Neuronal stem cell (in vitro differentiated cells): ENCODE results near the gene ARRDC2.
A peak's percentile ranks its signal among the peaks of the same experiment; 100 is the strongest.

Source experiments
- DNase-seq: peaks from one replicate; pipeline ENCODE4 v3.0.0-alpha.2; 2013; ENCODE audit warnings: low spot score
- H2AFZ ChIP-seq: one replicate; pipeline ENCODE4 v1.6.1; 2013; ENCODE audit warnings: mild to moderate bottlenecking, low read length, inconsistent platforms
- H2AK5ac ChIP-seq: 2 replicates; pipeline ENCODE4 v1.6.1; 2013; ENCODE audit warnings: low read depth, mild to moderate bottlenecking, inconsistent platforms, low read length, moderate library complexity, mixed read lengths
- H2BK120ac ChIP-seq: 2 replicates; pipeline ENCODE4 v1.6.1; 2013; ENCODE audit warnings: low read depth, mild to moderate bottlenecking, inconsistent platforms, low read length, moderate library complexity, mixed read lengths
- H2BK12ac ChIP-seq: one replicate; pipeline ENCODE4 v1.6.1; 2013; ENCODE audit warnings: low read length, inconsistent platforms
- H2BK15ac ChIP-seq: 2 replicates; pipeline ENCODE4 v1.6.1; 2013; ENCODE audit warnings: mild to moderate bottlenecking, low read length, inconsistent platforms, mixed read lengths
- H2BK5ac ChIP-seq: one replicate; pipeline ENCODE4 v1.6.1; 2013; ENCODE audit warnings: inconsistent platforms, mild to moderate bottlenecking, low read length, moderate library complexity
- H3K14ac ChIP-seq: one replicate; pipeline ENCODE4 v1.6.1; 2013; ENCODE audit warnings: low read length, inconsistent platforms
- H3K18ac ChIP-seq: 2 replicates; pipeline ENCODE4 v1.6.1; 2013; ENCODE audit warnings: low read length, inconsistent platforms
- H3K23ac ChIP-seq: 2 replicates; pipeline ENCODE4 v1.6.1; 2013; ENCODE audit warnings: low read depth, mild to moderate bottlenecking, mixed read lengths, low read length, inconsistent platforms; ENCODE audit not compliant: poor library complexity
- H3K27ac ChIP-seq: replicated peaks from 3 replicates; pipeline ENCODE4 v1.5.1; 2013; ENCODE audit warnings: low read length, inconsistent platforms
- H3K27me3 ChIP-seq, 3 experiments: 2 replicates each; pipeline ENCODE4 v1.6.1; 2013; ENCODE audit warnings: low read length in 3 of 3, mild to moderate bottlenecking in 2 of 3, inconsistent platforms in 1 of 3, low read depth in 1 of 3, mixed read lengths in 1 of 3, moderate library complexity in 1 of 3; ENCODE audit not compliant: control insufficient read depth in 3 of 3, insufficient read depth in 3 of 3
- H3K36me3 ChIP-seq, 2 donors: replicated peaks in 1 of 2; 2 replicates each; pipeline ENCODE4 v1.6.1; 2013; ENCODE audit warnings: low read length in 2 of 2; ENCODE audit not compliant: control insufficient read depth in 2 of 2, insufficient read depth in 2 of 2
- H3K4ac ChIP-seq: 2 replicates; pipeline ENCODE4 v1.6.1; 2013; ENCODE audit warnings: inconsistent platforms, mild to moderate bottlenecking, low read length, moderate library complexity
- H3K4me1 ChIP-seq, 2 donors: 1 replicate in 1 of 2; 2 replicates in 1 of 2; pipeline ENCODE4 v1.6.1; 2013; ENCODE audit warnings: low read length in 2 of 2, low read depth in 1 of 2; ENCODE audit not compliant: control insufficient read depth in 2 of 2, insufficient read depth in 1 of 2
- H3K4me2 ChIP-seq: one replicate; pipeline ENCODE4 v1.6.1; 2013; ENCODE audit warnings: mild to moderate bottlenecking, low read length, inconsistent platforms; ENCODE audit not compliant: insufficient read depth, poor library complexity, severe bottlenecking
- H3K4me3 ChIP-seq, 2 donors: 2 replicates each; pipeline ENCODE4 v1.5.1; 2013; ENCODE audit warnings: low read length in 2 of 2, mild to moderate bottlenecking in 2 of 2, inconsistent platforms in 1 of 2, moderate library complexity in 1 of 2
- H3K79me1 ChIP-seq: one replicate; pipeline ENCODE4 v1.6.1; 2013; ENCODE audit warnings: low read depth, mild to moderate bottlenecking, inconsistent platforms, low read length, moderate library complexity
- H3K9ac ChIP-seq: one replicate; pipeline ENCODE4 v1.6.1; 2013; ENCODE audit warnings: mild to moderate bottlenecking, low read depth, low read length, inconsistent platforms; ENCODE audit not compliant: poor library complexity
- H3K9me3 ChIP-seq, 2 donors: replicated peaks in 1 of 2; 2 replicates each; pipeline versions ENCODE3 to v1.6.1; 2013; ENCODE audit warnings: low read length in 2 of 2, mild to moderate bottlenecking in 2 of 2, inconsistent platforms in 1 of 2, low read depth in 1 of 2, mixed read lengths in 1 of 2, moderate library complexity in 1 of 2; ENCODE audit not compliant: control insufficient read depth in 2 of 2, insufficient read depth in 1 of 2
- H4K8ac ChIP-seq: one replicate; pipeline ENCODE4 v1.6.1; 2013; ENCODE audit warnings: low read depth, mild to moderate bottlenecking, inconsistent platforms, low read length, moderate library complexity
- H4K91ac ChIP-seq: one replicate; pipeline ENCODE4 v1.6.1; 2013; ENCODE audit warnings: low read length, low read depth, mild to moderate bottlenecking, inconsistent platforms; ENCODE audit not compliant: poor library complexity
- WGBS, 2 donors: extraction: QIAGEN DNeasy Blood & Tissue Kit; methylation state at CpG; one replicate each; pipeline ENCODE4 v1.1.7; 2013; ENCODE audit warnings: missing lambda C conversion rate in 2 of 2, mixed read lengths in 1 of 2; ENCODE audit not compliant: insufficient read length in 2 of 2, insufficient replicate concordance in 1 of 2; ENCODE audit errors: extremely low coverage in 2 of 2; 5-methylcytosine and 5-hydroxymethylcytosine counted together

Gene ARRDC2

DNA sequence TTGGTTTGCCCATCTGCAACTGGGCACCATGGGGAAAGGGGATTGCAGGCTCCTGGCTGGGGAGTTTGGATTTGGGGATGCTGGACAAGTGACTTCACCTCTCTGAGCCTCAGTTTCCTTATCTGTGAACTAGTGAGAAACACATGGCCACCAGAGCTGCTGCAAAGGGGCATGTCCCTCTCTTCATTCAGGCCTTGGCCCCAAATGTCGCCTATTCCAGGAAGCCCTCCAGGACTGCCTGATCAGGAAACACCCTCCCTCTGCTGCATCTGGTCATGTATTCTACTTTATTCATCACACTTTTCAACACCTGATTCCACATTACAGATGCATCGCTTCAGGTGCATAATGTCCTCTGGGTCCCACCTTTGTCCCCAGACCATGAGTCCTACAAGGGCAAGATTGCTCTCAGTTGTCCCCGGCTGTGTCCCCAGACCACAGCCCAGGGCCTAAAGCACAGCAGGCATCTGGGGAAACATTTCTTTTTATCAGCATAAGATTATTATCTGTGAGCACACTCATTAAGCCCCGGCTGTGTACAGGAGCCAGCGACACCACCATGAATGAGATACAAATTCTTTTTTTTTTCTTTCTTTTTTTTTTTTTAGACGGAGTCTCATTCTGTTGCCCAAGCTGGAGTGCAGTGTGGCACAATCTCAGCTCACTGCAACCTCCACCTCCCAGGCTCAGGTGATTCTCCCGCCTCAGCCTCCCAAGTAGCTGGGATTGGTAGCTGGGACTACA, 37.5 kb downstream of the ARRDC2 start:
- no CpG with 5 or more reads among the region's 7 CpGs for WGBS, 2 donors
- H3K79me1 ChIP-seq = no peaks in the 10 kb centered on the region
- peaks cover 0 to 3% of the 10 kb centered on the region in 2 donors for H3K4me1 ChIP-seq
- no peaks in the 10 kb centered on the region for H3K36me3 ChIP-seq
- H3K14ac ChIP-seq = peak overlapping the region; percentile 17
- H2BK120ac ChIP-seq = no peak overlapping the region
- no peak overlapping the region for H3K27ac ChIP-seq
- no peak overlapping the region for H3K4ac ChIP-seq
- H3K23ac ChIP-seq = peak overlapping the region; percentile 31
- no peak overlapping the region for H4K91ac ChIP-seq
- peaks cover 0 to 4% of the 10 kb centered on the region in 2 donors for H3K9me3 ChIP-seq
- H2BK5ac ChIP-seq = no peak overlapping the region
- H3K27me3 ChIP-seq = peaks cover 0 to 12% (median 2%) of the 10 kb centered on the region in 3 experiments
- H3K18ac ChIP-seq = peak overlapping the region; percentile 78
- H2AFZ ChIP-seq = peak overlapping the region; percentile 74
- H2AK5ac ChIP-seq = peak overlapping the region; percentile 64
- H2BK12ac ChIP-seq = no peak overlapping the region
- H4K8ac ChIP-seq = no peak overlapping the region
- peak overlapping the region; percentile 14 for H3K4me2 ChIP-seq
- peak overlapping the region; percentile 56 for H2BK15ac ChIP-seq
- H3K9ac ChIP-seq = no peak overlapping the region
- H3K4me3 ChIP-seq = no peak overlapping the region
- DNase-seq = no peak

GRCh38 chr19:18046059-18046718, 38.2 kb downstream of the ARRDC2 start:
- H3K36me3 ChIP-seq = no peaks in the 10 kb centered on the region
- peaks cover 0 to 12% (median 2%) of the 10 kb centered on the region in 3 experiments for H3K27me3 ChIP-seq
- no peak overlapping the region for H3K23ac ChIP-seq
- no peak overlapping the region for H3K18ac ChIP-seq
- H3K9me3 ChIP-seq = no peaks in the 10 kb centered on the region
- H3K4me2 ChIP-seq = no peak overlapping the region
- WGBS, 2 donors = no CpG with 5 or more reads among the region's 14 CpGs
- H2AFZ ChIP-seq = no peak overlapping the region
- H4K91ac ChIP-seq = no peak overlapping the region
- H3K4me3 ChIP-seq = no peak overlapping the region
- H3K14ac ChIP-seq = no peak overlapping the region
- H2AK5ac ChIP-seq = no peak overlapping the region
- H3K4ac ChIP-seq = no peak overlapping the region
- peaks cover 0 to 3% of the 10 kb centered on the region in 2 donors for H3K4me1 ChIP-seq
- no peak overlapping the region for H2BK15ac ChIP-seq
- H2BK5ac ChIP-seq = no peak overlapping the region
- no peak overlapping the region for H2BK12ac ChIP-seq
- no peak overlapping the region for H3K9ac ChIP-seq
- no peak overlapping the region for H4K8ac ChIP-seq
- no peak for DNase-seq
- no peaks in the 10 kb centered on the region for H3K79me1 ChIP-seq
- H3K27ac ChIP-seq = no peak overlapping the region
- no peak overlapping the region for H2BK120ac ChIP-seq

GRCh38 chr19:18049385-18049784, 41.4 kb downstream of the ARRDC2 start:
- no peak overlapping the region for H3K18ac ChIP-seq
- no peak overlapping the region for H2BK120ac ChIP-seq
- no peak overlapping the region for H2AFZ ChIP-seq
- no peak overlapping the region for H2AK5ac ChIP-seq
- H3K23ac ChIP-seq = no peak overlapping the region
- H3K4ac ChIP-seq = no peak overlapping the region
- peaks cover 0 to 6% (median 2%) of the 10 kb centered on the region in 3 experiments for H3K27me3 ChIP-seq
- H4K91ac ChIP-seq = no peak overlapping the region
- no CpG with 5 or more reads among the region's 10 CpGs for WGBS, 2 donors
- no peaks in the 10 kb centered on the region for H3K36me3 ChIP-seq
- H3K9ac ChIP-seq = no peak overlapping the region
- no peak overlapping the region for H3K4me3 ChIP-seq
- DNase-seq = no peak
- no peak overlapping the region for H3K14ac ChIP-seq
- H3K4me2 ChIP-seq = no peak overlapping the region
- H3K79me1 ChIP-seq = no peaks in the 10 kb centered on the region
- H3K27ac ChIP-seq = no peak overlapping the region
- no peak overlapping the region for H2BK5ac ChIP-seq
- H2BK15ac ChIP-seq = no peak overlapping the region
- peaks cover 0 to 3% of the 10 kb centered on the region in 2 donors for H3K4me1 ChIP-seq
- H2BK12ac ChIP-seq = no peak overlapping the region
- H4K8ac ChIP-seq = no peak overlapping the region
- no peaks in the 10 kb centered on the region for H3K9me3 ChIP-seq

DNA sequence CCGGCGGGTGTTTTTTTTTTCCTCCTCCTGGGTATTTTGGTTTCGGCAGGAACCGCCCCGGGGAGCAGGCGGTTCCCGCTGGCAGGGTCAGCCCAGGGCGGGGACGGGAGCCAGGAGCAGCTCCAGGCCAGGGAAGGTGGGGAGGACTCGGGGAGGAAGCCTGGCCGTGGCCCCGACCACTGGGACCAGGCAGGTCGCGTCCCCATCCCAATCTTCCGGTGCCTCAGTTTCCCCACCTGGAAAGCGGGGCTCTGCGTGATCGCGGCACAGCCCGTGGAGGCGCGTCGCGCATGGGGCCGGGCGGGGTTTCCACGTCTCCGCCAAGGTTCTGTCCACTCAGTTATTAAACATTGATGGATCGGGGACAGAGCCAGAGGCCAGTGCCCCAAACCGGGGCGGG, 43.9 kb downstream of the ARRDC2 start:
- Histone ChIP-seq H3K23ac (peak overlapping the region; percentile 77), H3K36me3 (no peaks in the 10 kb centered on the region), H3K27me3 (no peaks in the 10 kb centered on the region), H2BK5ac (no peak overlapping the region), H3K9ac (no peak overlapping the region), H3K18ac (peak overlapping the region; percentile 69), H2AK5ac (no peak overlapping the region), H3K4me1 (no peaks in the 10 kb centered on the region), H2AFZ (no peak overlapping the region), H4K91ac (no peak overlapping the region), H3K27ac (no peak overlapping the region), H3K14ac (no peak overlapping the region), H2BK12ac (no peak overlapping the region), H2BK15ac (no peak overlapping the region), H3K9me3 (no peaks in the 10 kb centered on the region), H3K4me3 (no peak overlapping the region), H3K79me1 (no peaks in the 10 kb centered on the region), H2BK120ac (no peak overlapping the region), H3K4me2 (no peak overlapping the region), H4K8ac (no peak overlapping the region), H3K4ac (no peak overlapping the region)
- WGBS, 2 donors = no CpG with 5 or more reads among the region's 31 CpGs
- no peak for DNase-seq
